CD4-positive, alpha-beta T cell treated with Interleukin-21 for 1 hour (primary cell): Measurements from ENCODE around the gene SGMS1.

Experiments
- DNase-seq: peaks from one replicate; pipeline ENCODE4 v3.0.0-alpha.2; 2020

The SGMS1 gene

GRCh38 chr10:50605269-50605950 is 18.3 kb downstream of the SGMS1 start:
- peak; percentile 16 for DNase-seq

GRCh38 chr10:50604809-50605208 is 18.9 kb downstream of the SGMS1 start:
- DNase-seq, result no peak

GRCh38 chr10:50604049-50604640 is 19.6 kb downstream of the SGMS1 start:
- peak; percentile 8 for DNase-seq

GRCh38 chr10:50603151-50603850 is 20.5 kb downstream of the SGMS1 start:
- DNase-seq, result no peak

- no peak for DNase-seq
These were observed 21.8 kb downstream of the SGMS1 start for GRCh38 chr10:50601974-50602373.

GRCh38 chr10:50600831-50601477 is 22.8 kb downstream of the SGMS1 start:
- DNase-seq, result no peak

- DNase-seq, result no peak
These were observed 23.5 kb downstream of the SGMS1 start for GRCh38 chr10:50600286-50600685.

GRCh38 chr10:50596897-50597296 is 26.9 kb downstream of the SGMS1 start:
- DNase-seq, result no peak

GRCh38 chr10:50596456-50596855 is 27.3 kb downstream of the SGMS1 start:
- DNase-seq, result no peak

- no peak for DNase-seq
These were observed 28.0 kb downstream of the SGMS1 start for GRCh38 chr10:50595785-50596184.

GRCh38 chr10:50593523-50594376 is 30.0 kb downstream of the SGMS1 start:
- no peak for DNase-seq

- no peak for DNase-seq
These were observed 30.8 kb downstream of the SGMS1 start for GRCh38 chr10:50592961-50593418.

- DNase-seq, result no peak
These were observed 32.8 kb downstream of the SGMS1 start for GRCh38 chr10:50590935-50591334.

- DNase-seq, result no peak
These were observed 37.0 kb downstream of the SGMS1 start for GRCh38 chr10:50586740-50587088.

- DNase-seq, result no peak
These were observed 37.6 kb downstream of the SGMS1 start for GRCh38 chr10:50585921-50586739.

- no peak for DNase-seq
These were observed 40.7 kb downstream of the SGMS1 start for GRCh38 chr10:50582766-50583762.

- no peak for DNase-seq
These were observed 41.7 kb downstream of the SGMS1 start for GRCh38 chr10:50582046-50582445.

- no peak for DNase-seq
These were observed 43.4 kb downstream of the SGMS1 start for GRCh38 chr10:50580262-50580891.

- DNase-seq, result no peak
These were observed 44.1 kb downstream of the SGMS1 start for GRCh38 chr10:50579491-50580261.
